Measurements from ENCODE around the gene WDFY4.

- no peak for TF ChIP-seq CTCF (conservative IDR thresholded peaks at IDR 0.05)
- no peak for TF ChIP-seq EZH2 (IDR thresholded peaks at IDR 0.05; ENCODE audit: low read depth)
These were observed 7.3 kb downstream of the WDFY4 start for GRCh38 chr10:48691812-48692528.

Data from PC-9 (cell line).